Hepatocyte (in vitro differentiated cells): ENCODE measurements around the gene IGSF23. TPM values are rescaled to one million over a fixed set of nuclear protein-coding genes. Genes with fewer than 3 reads are reported as not detected.

Source experiments
- DNase-seq: peaks from one replicate; pipeline ENCODE4 v3.0.0-alpha.2; 2016; ENCODE audit warnings: low spot score
- H2AFZ ChIP-seq: fragments of 200-600 bp; sonication (generic); 2 replicates; pipeline ENCODE4 v1.6.0; 2016; ENCODE audit warnings: antibody characterized with exemption, mild to moderate bottlenecking
- H3K27ac ChIP-seq: fragments of 200-600 bp; sonication (generic); 2 replicates; pipeline ENCODE4 v1.5.1; 2016; ENCODE audit warnings: mild to moderate bottlenecking
- H3K27me3 ChIP-seq: fragments of 200-600 bp; sonication (generic); 2 replicates; pipeline ENCODE4 v1.6.1; 2016
- H3K36me3 ChIP-seq: fragments of 200-600 bp; sonication (generic); replicated peaks from 2 replicates; pipeline ENCODE4 v1.5.1; 2016; ENCODE audit warnings: low read depth; ENCODE audit not compliant: insufficient read depth
- H3K4me1 ChIP-seq: fragments of 200-600 bp; sonication (generic); 2 replicates; pipeline ENCODE4 v1.5.1; 2016; ENCODE audit warnings: mild to moderate bottlenecking, moderate library complexity; ENCODE audit not compliant: insufficient read depth
- H3K4me2 ChIP-seq: fragments of 200-600 bp; sonication (generic); 2 replicates; pipeline ENCODE4 v1.6.0; 2016
- H3K4me3 ChIP-seq: fragments of 200-600 bp; sonication (generic); 2 replicates; pipeline ENCODE4 v1.5.1; 2016; ENCODE audit warnings: mild to moderate bottlenecking
- H3K79me2 ChIP-seq: fragments of 200-600 bp; sonication (generic); 2 replicates; pipeline ENCODE4 v1.6.0; 2017; ENCODE audit warnings: mild to moderate bottlenecking
- H3K9me2 ChIP-seq: fragments of 200-600 bp; sonication (generic); replicated peaks from 2 replicates; pipeline ENCODE4 v1.6.0; 2017; ENCODE audit warnings: mild to moderate bottlenecking; ENCODE audit not compliant: insufficient read depth
- H3K9me3 ChIP-seq: fragments of 200-600 bp; sonication (generic); 2 replicates; pipeline ENCODE4 v1.5.1; 2016; ENCODE audit warnings: low read depth, mild to moderate bottlenecking
- H4K20me1 ChIP-seq: fragments of 200-600 bp; sonication (generic); 2 replicates; pipeline ENCODE4 v1.6.0; 2016; ENCODE audit warnings: mild to moderate bottlenecking; ENCODE audit not compliant: insufficient read depth, poor library complexity, severe bottlenecking
- CTCF ChIP-seq: fragments of 200-600 bp; sonication (generic); IDR thresholded peaks from 2 replicates; pipeline ENCODE4 v1.5.1; 2016; ENCODE audit warnings: antibody characterized with exemption, mild to moderate bottlenecking; ENCODE audit not compliant: poor library complexity
- EZH2 ChIP-seq: fragments of 200-600 bp; sonication (generic); IDR thresholded peaks from 2 replicates; pipeline ENCODE4 v1.6.1; 2016; ENCODE audit warnings: antibody characterized with exemption, mild to moderate bottlenecking, borderline replicate concordance
- EZH2phosphoT487 ChIP-seq: fragments of 200-600 bp; sonication (generic); IDR thresholded peaks from one replicate; pipeline ENCODE4 v1.6.1; 2018; ENCODE audit warnings: antibody characterized with exemption, mild to moderate bottlenecking, low read depth, moderate library complexity; ENCODE audit not compliant: unreplicated experiment, severe bottlenecking
- WGBS: methylation state at CpG from one replicate; pipeline ENCODE4 v1.1.6; 2016; ENCODE audit warnings: low lambda C conversion rate; ENCODE audit errors: missing lambda C conversion rate; 5-methylcytosine and 5-hydroxymethylcytosine counted together
- polyA plus RNA-seq: library from polyadenylated mRNA; unstranded; fragments of >200 nt; fragmentation: Nextera tagmentation; extraction: Ambion mirVana; gene quantifications from 2 replicates; pipeline ENCODE4 v1.2.1, GENCODE V29; 2016
- total RNA-seq: library from RNA; depleted of rRNA; stranded (reverse); fragments of >200 nt; gene quantifications from 2 replicates; pipeline ENCODE4 v1.2.3, GENCODE V29; 2014

The IGSF23 gene
- total and polyA plus RNA-seq, 2 experiments from 2014 or later: 2.1 to 3.8 TPM

GRCh38 chr19:44661205-44661604 lies 47.8 kb downstream of the IGSF23 start:
- no peaks in the 10 kb centered on the region for H3K4me1 ChIP-seq
- no peak overlapping the region for H2AFZ ChIP-seq
- no peaks in the 10 kb centered on the region for H3K9me3 ChIP-seq
- no peaks in the 10 kb centered on the region for H3K36me3 ChIP-seq
- no peak overlapping the region for H3K4me3 ChIP-seq
- TF ChIP-seq CTCF (no peak), EZH2 (no peak), EZH2phosphoT487 (no peak)
- no peak overlapping the region for H3K27ac ChIP-seq
- no peak for DNase-seq
- H3K27me3 ChIP-seq: no peaks in the 10 kb centered on the region
- no peaks in the 10 kb centered on the region for H3K79me2 ChIP-seq
- no peaks in the 10 kb centered on the region for H4K20me1 ChIP-seq
- no peak overlapping the region for H3K4me2 ChIP-seq
- no peaks in the 10 kb centered on the region for H3K9me2 ChIP-seq
- 95% methylated on average over 11 of the region's 11 CpGs for WGBS

GRCh38 chr19:44661904-44662303 lies 48.5 kb downstream of the IGSF23 start:
- TF ChIP-seq EZH2phosphoT487: no peak
- TF ChIP-seq CTCF: no peak
- TF ChIP-seq EZH2: no peak
- no peak overlapping the region for H3K27ac ChIP-seq
- no peaks in the 10 kb centered on the region for H4K20me1 ChIP-seq
- no peak overlapping the region for H2AFZ ChIP-seq
- DNase-seq: no peak
- WGBS: 81% methylated on average over 7 of the region's 7 CpGs
- no peak overlapping the region for H3K4me3 ChIP-seq
- no peaks in the 10 kb centered on the region for H3K36me3 ChIP-seq
- H3K4me1 ChIP-seq: no peaks in the 10 kb centered on the region
- H3K79me2 ChIP-seq: no peaks in the 10 kb centered on the region
- no peaks in the 10 kb centered on the region for H3K27me3 ChIP-seq
- no peak overlapping the region for H3K4me2 ChIP-seq
- H3K9me2 ChIP-seq: no peaks in the 10 kb centered on the region
- H3K9me3 ChIP-seq: no peaks in the 10 kb centered on the region

GRCh38 chr19:44662691-44663385 lies 49.5 kb downstream of the IGSF23 start:
- Histone ChIP-seq H3K4me2 (no peak overlapping the region), H3K4me1 (no peaks in the 10 kb centered on the region), H2AFZ (no peak overlapping the region), H3K27ac (no peak overlapping the region), H3K27me3 (no peaks in the 10 kb centered on the region), H3K9me3 (no peaks in the 10 kb centered on the region), H4K20me1 (no peaks in the 10 kb centered on the region), H3K36me3 (no peaks in the 10 kb centered on the region), H3K4me3 (no peak overlapping the region), H3K79me2 (no peaks in the 10 kb centered on the region), H3K9me2 (no peaks in the 10 kb centered on the region)
- no peak for DNase-seq
- TF ChIP-seq CTCF (no peak), EZH2 (no peak), EZH2phosphoT487 (no peak)
- 88% methylated on average over 7 of the region's 7 CpGs for WGBS

GRCh38 chr19:44663996-44664395 lies 50.6 kb downstream of the IGSF23 start:
- TF ChIP-seq CTCF: no peak
- no peak for TF ChIP-seq EZH2phosphoT487
- TF ChIP-seq EZH2: no peak
- DNase-seq: no peak
- no peak overlapping the region for H3K4me3 ChIP-seq
- no peaks in the 10 kb centered on the region for H3K9me3 ChIP-seq
- no peaks in the 10 kb centered on the region for H4K20me1 ChIP-seq
- H3K79me2 ChIP-seq: no peaks in the 10 kb centered on the region
- 97% methylated on average over 5 of the region's 5 CpGs for WGBS
- H3K27ac ChIP-seq: no peak overlapping the region
- H3K4me2 ChIP-seq: no peak overlapping the region
- H3K4me1 ChIP-seq: no peaks in the 10 kb centered on the region
- no peaks in the 10 kb centered on the region for H3K9me2 ChIP-seq
- no peak overlapping the region for H2AFZ ChIP-seq
- no peaks in the 10 kb centered on the region for H3K27me3 ChIP-seq
- H3K36me3 ChIP-seq: no peaks in the 10 kb centered on the region
